CD4-positive, alpha-beta memory T cell (primary cell): ENCODE results near the gene NEBL. TPM values are rescaled to one million over a fixed set of nuclear protein-coding genes. Genes with fewer than 3 reads are reported as not detected.

ENCODE experiments used
- CTCF ChIA-PET: fragments of 350-600 bp; sonication (Branson Sonifier 250); formaldehyde crosslinking; loops from one replicate; lab custom pipeline; 2021; ENCODE audit warnings: inconsistent platforms; ENCODE audit not compliant: partially characterized antibody; lab: Charles Lee
- POLR2A ChIA-PET: fragments of 350-600 bp; sonication (Branson Sonifier 250); formaldehyde crosslinking; loops from one replicate; lab custom pipeline; 2021; ENCODE audit not compliant: partially characterized antibody; lab: Charles Lee
- DNase-seq, 5 donors: peaks; one replicate each; pipeline versions ENCODE4 v3.0.0 to v3.0.0-alpha.2; 2020 to 2022; ENCODE audit warnings: mixed read lengths in 1 of 5
- H3K27ac ChIP-seq: one replicate; pipeline ENCODE4 v1.7.0; 2013; ENCODE audit warnings: low read depth, low read length
- H3K27me3 ChIP-seq: 2 replicates; pipeline ENCODE4 v1.7.0; 2013; ENCODE audit warnings: mild to moderate bottlenecking, low read length, moderate library complexity; ENCODE audit not compliant: insufficient read depth
- H3K36me3 ChIP-seq: 2 replicates; pipeline ENCODE4 v1.7.0; 2013; ENCODE audit warnings: mild to moderate bottlenecking, low read length, moderate library complexity; ENCODE audit not compliant: insufficient read depth
- H3K4me1 ChIP-seq: 2 replicates; pipeline ENCODE4 v1.7.0; 2013; ENCODE audit warnings: mild to moderate bottlenecking, low read length, moderate library complexity; ENCODE audit not compliant: insufficient read depth
- H3K4me3 ChIP-seq, 2 donors: one replicate each; pipeline ENCODE4 v1.7.0; 2013; ENCODE audit warnings: low read length in 2 of 2, mild to moderate bottlenecking in 1 of 2
- H3K9me3 ChIP-seq, 2 donors: one replicate each; pipeline ENCODE4 v1.7.0; 2013; ENCODE audit warnings: low read length in 2 of 2, control low read depth in 1 of 2; ENCODE audit not compliant: control insufficient read depth in 1 of 2
- H3K27ac Mint-ChIP-seq, 7 donors: one replicate each; pipeline ENCODE4 v1.8.0; 2020 to 2021; ENCODE audit warnings: mixed read lengths in 7 of 7, mild to moderate bottlenecking in 6 of 7, inconsistent platforms in 3 of 7, moderate library complexity in 3 of 7
- H3K27me3 Mint-ChIP-seq, 2 donors: one replicate each; pipeline ENCODE4 v1.8.0; 2020 to 2021; ENCODE audit warnings: mixed read lengths in 2 of 2
- H3K36me3 Mint-ChIP-seq, 2 donors: one replicate each; pipeline ENCODE4 v1.8.0; 2020 to 2021; ENCODE audit warnings: mixed read lengths in 2 of 2, inconsistent platforms in 1 of 2, mild to moderate bottlenecking in 1 of 2
- H3K4me1 Mint-ChIP-seq, 4 donors: one replicate each; pipeline ENCODE4 v1.8.0; 2020 to 2021; ENCODE audit warnings: mixed read lengths in 4 of 4, mild to moderate bottlenecking in 1 of 4
- H3K4me3 Mint-ChIP-seq, 8 donors: one replicate each; pipeline ENCODE4 v1.8.0; 2020 to 2021; ENCODE audit warnings: mixed read lengths in 8 of 8, mild to moderate bottlenecking in 7 of 8, moderate library complexity in 6 of 8, inconsistent platforms in 3 of 8
- H3K9me3 Mint-ChIP-seq, 8 donors: one replicate each; pipeline ENCODE4 v1.8.0; 2020 to 2021; ENCODE audit warnings: mixed read lengths in 8 of 8, mild to moderate bottlenecking in 5 of 8, inconsistent platforms in 3 of 8, moderate library complexity in 1 of 8
- intact Hi-C: fragments of 100-400 bp; cut with micrococcal nuclease; formaldehyde crosslinking; loops from one replicate; pipeline ENCODE4 v1.15.1; 2023
- polyA plus RNA-seq, 2 donors: library from polyadenylated mRNA; unstranded; fragments of 300-500 nt; fragmentation: Illumina TruSeq; gene quantifications; one replicate each; pipeline ENCODE4 v1.2.3, GENCODE V29; 2021
- total RNA-seq, 2 experiments: library from RNA; stranded (reverse); gene quantifications; one replicate each; pipeline ENCODE4 v1.2.3, GENCODE V29; 2021

Gene NEBL
- total and polyA plus RNA-seq, 4 experiments from 2014 or later = not detected

DNA sequence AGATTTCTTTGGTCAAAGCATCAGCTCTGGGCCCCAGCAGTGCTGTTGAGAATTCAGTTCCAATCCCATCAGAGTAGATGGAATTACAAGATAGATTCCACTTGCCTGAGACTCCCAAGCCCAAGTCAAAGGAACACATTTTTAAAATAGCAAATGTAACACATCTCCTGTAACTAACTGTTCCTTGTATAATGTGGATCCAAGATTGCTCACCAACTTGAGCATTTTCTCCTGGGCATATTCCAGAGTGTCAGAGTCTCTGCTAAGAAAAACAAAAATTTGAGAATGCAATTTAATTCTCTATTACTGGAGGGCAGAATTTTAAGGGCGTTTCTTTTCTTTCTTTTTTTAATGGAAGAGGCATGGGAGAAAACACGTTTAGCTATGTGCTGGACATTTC, 136.7 kb downstream of the NEBL start:
- H3K36me3 Mint-ChIP-seq = no peaks in the 10 kb centered on the region
- peaks cover 2 to 15% (median 6%) of the 10 kb centered on the region in 8 donors for H3K9me3 Mint-ChIP-seq
- intact Hi-C loops = no loop called here
- Histone ChIP-seq H3K27ac (no peak overlapping the region), H3K4me3 (no peak overlapping the region), H3K4me1 (no peaks in the 10 kb centered on the region), H3K9me3 (no peaks in the 10 kb centered on the region), H3K36me3 (no peaks in the 10 kb centered on the region), H3K27me3 (no peaks in the 10 kb centered on the region)
- no peak for DNase-seq
- POLR2A ChIA-PET = no interaction called here
- H3K4me3 Mint-ChIP-seq = no peak overlapping the region
- CTCF ChIA-PET = no interaction called here
- H3K27me3 Mint-ChIP-seq = no peaks in the 10 kb centered on the region
- no peak overlapping the region for H3K27ac Mint-ChIP-seq
- H3K4me1 Mint-ChIP-seq = no peaks in the 10 kb centered on the region

DNA sequence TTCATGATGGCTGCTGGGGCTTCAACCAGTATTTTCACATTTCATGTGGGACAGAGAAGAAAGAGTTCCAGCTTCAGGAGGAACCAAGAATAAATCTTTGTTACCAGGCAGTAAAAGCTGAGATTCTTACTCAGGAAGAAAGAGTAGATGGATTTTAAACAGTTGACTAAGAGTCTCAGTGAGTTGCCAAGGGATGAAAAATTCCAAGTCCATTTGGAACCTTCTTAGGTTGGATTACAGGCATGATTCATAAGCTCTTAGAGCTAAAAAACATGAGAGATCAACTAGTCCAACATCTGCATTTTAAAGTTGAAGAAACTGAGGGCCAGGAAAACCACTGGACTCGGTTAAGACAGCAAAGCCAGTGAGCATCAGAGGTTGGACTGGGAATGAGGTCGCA, 148.6 kb downstream of the NEBL start:
- no peaks in the 10 kb centered on the region for H3K27me3 Mint-ChIP-seq
- POLR2A ChIA-PET = no interaction called here
- H3K27me3 ChIP-seq = no peaks in the 10 kb centered on the region
- no peak overlapping the region for H3K4me3 ChIP-seq
- no peaks in the 10 kb centered on the region for H3K36me3 Mint-ChIP-seq
- H3K9me3 Mint-ChIP-seq = peaks cover 0 to 29% (median 19%) of the 10 kb centered on the region in 8 donors
- DNase-seq = no peak
- CTCF ChIA-PET = no interaction called here
- no peak overlapping the region for H3K27ac Mint-ChIP-seq
- no peak overlapping the region for H3K4me3 Mint-ChIP-seq
- H3K27ac ChIP-seq = no peak overlapping the region
- H3K4me1 ChIP-seq = no peaks in the 10 kb centered on the region
- no peaks in the 10 kb centered on the region for H3K4me1 Mint-ChIP-seq
- no peaks in the 10 kb centered on the region for H3K36me3 ChIP-seq
- intact Hi-C loops = no loop called here
- H3K9me3 ChIP-seq = no peaks in the 10 kb centered on the region

DNA sequence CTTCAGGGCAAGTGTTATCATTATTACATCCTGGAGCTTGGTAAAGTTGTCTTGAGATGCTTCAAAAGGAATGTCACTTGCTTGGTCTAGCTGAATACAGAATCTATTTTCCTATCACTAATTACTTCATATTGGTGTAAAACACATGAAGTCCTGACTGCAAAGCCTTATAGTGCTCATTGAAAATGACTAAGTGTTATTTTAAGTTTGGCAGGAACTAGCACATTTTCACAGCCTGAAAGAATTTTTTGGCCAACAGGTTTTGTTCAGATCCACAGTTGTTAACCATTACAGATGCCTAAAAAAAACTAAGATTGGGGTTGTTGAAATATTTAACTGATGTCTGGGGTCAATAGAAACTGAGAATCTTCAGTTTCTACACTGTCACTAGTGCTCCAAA, 149.3 kb downstream of the NEBL start:
- H3K36me3 ChIP-seq = no peaks in the 10 kb centered on the region
- no peaks in the 10 kb centered on the region for H3K4me1 ChIP-seq
- no peaks in the 10 kb centered on the region for H3K4me1 Mint-ChIP-seq
- no peak overlapping the region for H3K27ac ChIP-seq
- no peaks in the 10 kb centered on the region for H3K36me3 Mint-ChIP-seq
- CTCF ChIA-PET = no interaction called here
- no peak overlapping the region for H3K4me3 ChIP-seq
- no peaks in the 10 kb centered on the region for H3K27me3 ChIP-seq
- intact Hi-C loops = no loop called here
- no peak overlapping the region for H3K27ac Mint-ChIP-seq
- peaks cover 0 to 29% (median 19%) of the 10 kb centered on the region in 8 donors for H3K9me3 Mint-ChIP-seq
- no peak overlapping the region for H3K4me3 Mint-ChIP-seq
- DNase-seq = no peak
- no peaks in the 10 kb centered on the region for H3K9me3 ChIP-seq
- no peaks in the 10 kb centered on the region for H3K27me3 Mint-ChIP-seq
- POLR2A ChIA-PET = no interaction called here

DNA sequence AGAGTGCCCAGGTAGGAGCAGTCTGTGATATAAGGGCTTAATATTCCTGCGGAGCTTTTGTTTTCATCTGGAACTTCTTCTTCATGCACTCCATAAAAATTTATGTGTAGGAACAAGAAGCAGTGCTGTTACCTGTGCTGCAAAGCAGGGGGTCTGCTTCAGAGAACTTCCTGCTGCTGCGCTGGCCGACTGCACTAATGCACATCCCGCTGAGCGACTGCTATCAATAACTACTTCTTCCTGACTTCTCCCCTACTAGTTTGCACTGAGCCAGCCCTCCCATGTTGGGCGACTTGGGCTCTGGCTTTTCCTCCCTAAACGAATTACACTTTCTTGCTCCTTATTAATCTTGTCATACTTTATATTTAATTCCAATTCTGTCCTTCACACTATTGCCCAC, 150.3 kb downstream of the NEBL start:
- H3K27me3 ChIP-seq = no peaks in the 10 kb centered on the region
- POLR2A ChIA-PET = no interaction called here
- no peaks in the 10 kb centered on the region for H3K36me3 ChIP-seq
- peaks cover 0 to 30% (median 19%) of the 10 kb centered on the region in 8 donors for H3K9me3 Mint-ChIP-seq
- no peak overlapping the region for H3K4me3 ChIP-seq
- H3K27me3 Mint-ChIP-seq = no peaks in the 10 kb centered on the region
- peak overlapping the region in 1 of 7 donors; percentile 68 for H3K27ac Mint-ChIP-seq
- DNase-seq = no peak
- H3K4me3 Mint-ChIP-seq = no peak overlapping the region
- no peaks in the 10 kb centered on the region for H3K36me3 Mint-ChIP-seq
- CTCF ChIA-PET = no interaction called here
- no peaks in the 10 kb centered on the region for H3K4me1 ChIP-seq
- intact Hi-C loops = no loop called here
- no peak overlapping the region for H3K27ac ChIP-seq
- H3K9me3 ChIP-seq = no peaks in the 10 kb centered on the region
- H3K4me1 Mint-ChIP-seq = no peaks in the 10 kb centered on the region

DNA sequence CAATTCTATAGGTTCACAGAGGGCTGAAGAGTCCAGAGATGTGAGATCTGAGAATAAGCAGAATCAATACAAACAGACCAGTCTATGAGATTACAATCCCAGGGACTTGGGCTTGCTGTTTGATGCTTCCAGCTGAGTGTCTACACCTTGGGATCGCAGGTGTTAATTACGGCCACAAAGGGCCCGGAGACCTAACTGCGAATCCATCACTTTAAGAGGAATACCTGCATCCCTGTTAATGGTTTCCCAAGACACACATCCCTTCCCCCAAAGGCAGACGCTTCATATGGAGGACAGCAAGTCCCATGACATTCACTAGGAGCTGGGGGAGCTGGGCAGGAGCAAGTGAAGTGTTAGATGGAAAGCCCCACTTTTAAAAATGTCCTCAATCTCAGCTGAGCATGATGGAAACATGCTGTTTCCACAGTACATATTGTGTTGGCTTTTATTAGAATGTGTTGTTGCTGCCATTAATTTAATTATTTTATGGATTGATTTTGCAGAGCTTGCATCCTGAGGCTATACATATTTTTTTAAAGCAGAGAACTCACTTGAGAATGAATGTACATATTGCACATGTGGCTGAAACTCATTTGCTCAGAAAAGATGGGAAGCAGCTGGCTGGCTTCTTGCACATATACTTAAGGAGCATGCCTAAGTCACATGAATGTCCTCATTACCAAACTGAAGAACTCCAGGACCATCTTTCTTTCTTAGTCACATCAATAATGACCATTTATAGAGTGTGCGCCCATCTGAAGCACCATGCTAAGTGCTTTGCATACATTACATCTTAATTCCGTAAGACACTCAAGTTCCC, 151.3 kb downstream of the NEBL start:
- no peak overlapping the region for H3K4me3 Mint-ChIP-seq
- DNase-seq = no peak
- ChIA-PET POLR2A (no interaction called here), CTCF (no interaction called here)
- Histone ChIP-seq H3K36me3 (no peaks in the 10 kb centered on the region), H3K9me3 (no peaks in the 10 kb centered on the region), H3K27ac (no peak overlapping the region), H3K4me1 (no peaks in the 10 kb centered on the region), H3K27me3 (no peaks in the 10 kb centered on the region), H3K4me3 (no peak overlapping the region)
- intact Hi-C loops = no loop called here
- no peaks in the 10 kb centered on the region for H3K4me1 Mint-ChIP-seq
- H3K9me3 Mint-ChIP-seq = peaks cover 0 to 29% (median 18%) of the 10 kb centered on the region in 8 donors
- H3K27ac Mint-ChIP-seq = no peak overlapping the region
- H3K36me3 Mint-ChIP-seq = no peaks in the 10 kb centered on the region
- H3K27me3 Mint-ChIP-seq = no peaks in the 10 kb centered on the region

DNA sequence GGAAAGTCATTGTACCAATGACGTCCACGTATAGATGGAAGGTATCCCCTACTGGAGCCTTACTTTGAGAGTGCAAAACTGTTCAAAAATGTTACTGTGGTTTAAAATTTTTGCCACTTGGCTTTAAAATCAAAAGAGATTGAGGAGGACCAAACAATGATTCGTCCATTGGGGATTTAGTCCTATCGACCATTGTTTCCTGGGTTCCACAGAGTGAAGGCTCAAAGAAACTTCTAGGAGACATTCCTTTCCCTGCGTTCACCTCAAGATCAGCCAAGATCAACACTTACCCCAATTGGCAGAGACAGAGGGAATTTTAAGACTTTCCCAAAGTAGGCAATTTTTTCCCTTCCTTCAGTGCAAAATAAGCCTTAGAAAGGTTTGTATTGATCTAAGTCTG, 152.3 kb downstream of the NEBL start:
- intact Hi-C loops = no loop called here
- POLR2A ChIA-PET = no interaction called here
- no peak overlapping the region for H3K27ac ChIP-seq
- no peaks in the 10 kb centered on the region for H3K36me3 Mint-ChIP-seq
- peaks cover 0 to 19% (median 8%) of the 10 kb centered on the region in 8 donors for H3K9me3 Mint-ChIP-seq
- H3K27ac Mint-ChIP-seq = no peak overlapping the region
- DNase-seq = no peak
- H3K36me3 ChIP-seq = no peaks in the 10 kb centered on the region
- no peak overlapping the region for H3K4me3 ChIP-seq
- no peaks in the 10 kb centered on the region for H3K9me3 ChIP-seq
- H3K27me3 ChIP-seq = no peaks in the 10 kb centered on the region
- no peaks in the 10 kb centered on the region for H3K27me3 Mint-ChIP-seq
- CTCF ChIA-PET = no interaction called here
- no peaks in the 10 kb centered on the region for H3K4me1 Mint-ChIP-seq
- H3K4me1 ChIP-seq = no peaks in the 10 kb centered on the region
- H3K4me3 Mint-ChIP-seq = no peak overlapping the region

DNA sequence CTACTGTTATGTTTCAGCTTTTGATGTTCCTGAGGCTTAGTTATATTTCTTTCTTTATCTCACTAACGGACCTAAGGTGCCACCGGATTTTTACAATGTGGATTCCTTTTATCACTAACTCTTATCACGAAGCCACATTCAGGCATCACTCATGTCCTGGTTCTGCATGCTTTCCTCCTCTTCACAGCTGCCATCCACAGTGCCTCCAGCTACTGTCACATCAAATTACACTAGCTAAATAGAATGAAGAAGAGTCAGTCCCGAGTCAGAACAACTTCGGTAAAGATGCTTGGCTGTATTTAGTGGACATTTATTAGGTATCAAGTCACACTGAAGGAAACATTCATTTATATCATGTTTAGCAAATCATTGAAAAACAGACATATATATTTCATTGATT, 153.2 kb downstream of the NEBL start:
- ChIA-PET CTCF (no interaction called here), POLR2A (no interaction called here)
- Mint-ChIP-seq H3K36me3 (no peaks in the 10 kb centered on the region), H3K4me1 (no peaks in the 10 kb centered on the region), H3K9me3 (peaks cover 0 to 11% (median 6%) of the 10 kb centered on the region in 8 donors), H3K4me3 (no peak overlapping the region), H3K27me3 (no peaks in the 10 kb centered on the region), H3K27ac (no peak overlapping the region)
- no peaks in the 10 kb centered on the region for H3K36me3 ChIP-seq
- no peaks in the 10 kb centered on the region for H3K27me3 ChIP-seq
- no peaks in the 10 kb centered on the region for H3K4me1 ChIP-seq
- no peaks in the 10 kb centered on the region for H3K9me3 ChIP-seq
- no peak for DNase-seq
- intact Hi-C loops = no loop called here
- no peak overlapping the region for H3K27ac ChIP-seq
- H3K4me3 ChIP-seq = no peak overlapping the region
